GM19438 (cell line): Measurements from ENCODE around the gene OR4Q2.
"Not testable (repeated sequence)": the region's sequence is repeated elsewhere in the genome, so short reads cannot be mapped to it uniquely, and the experiment has no call there.

Experiments
- ATAC-seq: cut with Tn5 transposase; IDR thresholded peaks from one replicate; pipeline ENCODE4 v1.9.1; 2021; ENCODE audit warnings: low read depth; ENCODE audit not compliant: unreplicated experiment

Gene OR4Q2

GRCh38 chr14:20001863-20002262 lies at the start of gene OR4Q2:
Gene OR4Q2 (plus strand): TSS chr14:20002163.
- ATAC-seq, result no peak

GRCh38 chr14:19969735-19970134 lies 32.2 kb upstream of the OR4Q2 start:
- ATAC-seq, result not testable (repeated sequence)

- ATAC-seq, result no peak
Observed at GRCh38 chr14:19974844-19975243, 27.1 kb upstream of the OR4Q2 start.

GRCh38 chr14:19975291-19975690 lies 26.7 kb upstream of the OR4Q2 start, which contains the start of gene OR4K15:
Gene OR4K15 (plus strand): TSS chr14:19975591. CDS start chr14:19975591, 0 bp downstream.
- no peak for ATAC-seq

- ATAC-seq, result no peak
Observed at GRCh38 chr14:19993438-19993837, 8.5 kb upstream of the OR4Q2 start.

GRCh38 chr14:20002319-20002718 lies 356 bp downstream of the OR4Q2 start:
- no peak for ATAC-seq

GRCh38 chr14:20008156-20008555 lies 6.2 kb downstream of the OR4Q2 start:
- no peak for ATAC-seq

- no peak for ATAC-seq
Observed at GRCh38 chr14:20019257-20019865, 17.4 kb downstream of the OR4Q2 start, which contains the start of gene OR4K14. Gene OR4K14 (minus strand): TSS chr14:20019307. CDS start chr14:20015193, 4,114 bp downstream.

GRCh38 chr14:20031058-20031457 lies 29.1 kb downstream of the OR4Q2 start:
- no peak for ATAC-seq

- ATAC-seq, result no peak
Observed at GRCh38 chr14:20035449-20035848, 33.5 kb downstream of the OR4Q2 start.

GRCh38 chr14:20035938-20036337 lies 34.0 kb downstream of the OR4Q2 start, which contains the start of gene OR4K13:
Gene OR4K13 (minus strand): TSS chr14:20036038. CDS start chr14:20034758, 1,280 bp downstream.
- ATAC-seq, result no peak

- ATAC-seq, result no peak
Observed at GRCh38 chr14:20044243-20044642, 42.3 kb downstream of the OR4Q2 start.

- no peak for ATAC-seq
Observed at GRCh38 chr14:20048202-20048601, 46.2 kb downstream of the OR4Q2 start.
